Activated CD4-positive, alpha-beta T cell treated with anti-CD3 and anti-CD28 coated beads, Interleukin-10, Interleukin-2, amounts not matched to agents 100 ng/mL and 50 ng/mL, durations not matched to agents 16 hours and 8 hours (primary cell): ENCODE results near the gene ERG.

ENCODE experiments used
- DNase-seq: peaks from one replicate; pipeline ENCODE4 v3.0.0-alpha.2; 2020

ERG gene

GRCh38 chr21:38495696-38496095, 2.6 kb downstream of the ERG start:
- DNase-seq, result no peak

- no peak for DNase-seq
Observed at GRCh38 chr21:38495242-38495641, 3.0 kb downstream of the ERG start.

GRCh38 chr21:38494703-38495102, 3.6 kb downstream of the ERG start:
- DNase-seq, result no peak

- no peak for DNase-seq
Observed at GRCh38 chr21:38494251-38494642, 4.0 kb downstream of the ERG start.

- DNase-seq, result no peak
Observed at GRCh38 chr21:38493549-38494250, 4.6 kb downstream of the ERG start.

- DNase-seq, result no peak
Observed at GRCh38 chr21:38492007-38492406, 6.3 kb downstream of the ERG start.

GRCh38 chr21:38491536-38491935, 6.7 kb downstream of the ERG start:
- no peak for DNase-seq

- DNase-seq, result no peak
Observed at GRCh38 chr21:38490411-38491020, 7.8 kb downstream of the ERG start.

GRCh38 chr21:38489729-38490128, 8.5 kb downstream of the ERG start:
- DNase-seq, result no peak

GRCh38 chr21:38489271-38489652, 9.0 kb downstream of the ERG start:
- DNase-seq, result no peak

GRCh38 chr21:38488640-38489270, 9.5 kb downstream of the ERG start:
- no peak for DNase-seq

GRCh38 chr21:38487901-38488639, 10.2 kb downstream of the ERG start:
- no peak for DNase-seq

GRCh38 chr21:38486706-38487105, 11.6 kb downstream of the ERG start:
- DNase-seq, result no peak

GRCh38 chr21:38486221-38486620, 12.1 kb downstream of the ERG start:
- DNase-seq, result no peak

GRCh38 chr21:38479641-38480525, 18.4 kb downstream of the ERG start:
- DNase-seq, result peak; percentile 9

- DNase-seq, result peak; percentile 30
Observed at GRCh38 chr21:38478782-38479181, 19.5 kb downstream of the ERG start.

- no peak for DNase-seq
Observed at GRCh38 chr21:38477226-38477625, 21.1 kb downstream of the ERG start.

- DNase-seq, result no peak
Observed at GRCh38 chr21:38476385-38476784, 21.9 kb downstream of the ERG start.

- no peak for DNase-seq
Observed at GRCh38 chr21:38475519-38475918, 22.8 kb downstream of the ERG start.

GRCh38 chr21:38474796-38475195, 23.5 kb downstream of the ERG start:
- no peak for DNase-seq

GRCh38 chr21:38474124-38474523, 24.2 kb downstream of the ERG start:
- no peak for DNase-seq

GRCh38 chr21:38472412-38473108, 25.7 kb downstream of the ERG start:
- DNase-seq, result no peak
